ENCODE measurements around the gene SYCE1L. TPM values are rescaled to one million over a fixed set of nuclear protein-coding genes. Genes with fewer than 3 reads are reported as not detected.

SYCE1L gene
- total and polyA plus RNA-seq, 9 of the 15 experiments (the other 6 are each of a cell fraction or from before 2014, with no cell fraction given), result 0.54 to 2.7 (median 1.1) TPM; not detected in 5

DNA sequence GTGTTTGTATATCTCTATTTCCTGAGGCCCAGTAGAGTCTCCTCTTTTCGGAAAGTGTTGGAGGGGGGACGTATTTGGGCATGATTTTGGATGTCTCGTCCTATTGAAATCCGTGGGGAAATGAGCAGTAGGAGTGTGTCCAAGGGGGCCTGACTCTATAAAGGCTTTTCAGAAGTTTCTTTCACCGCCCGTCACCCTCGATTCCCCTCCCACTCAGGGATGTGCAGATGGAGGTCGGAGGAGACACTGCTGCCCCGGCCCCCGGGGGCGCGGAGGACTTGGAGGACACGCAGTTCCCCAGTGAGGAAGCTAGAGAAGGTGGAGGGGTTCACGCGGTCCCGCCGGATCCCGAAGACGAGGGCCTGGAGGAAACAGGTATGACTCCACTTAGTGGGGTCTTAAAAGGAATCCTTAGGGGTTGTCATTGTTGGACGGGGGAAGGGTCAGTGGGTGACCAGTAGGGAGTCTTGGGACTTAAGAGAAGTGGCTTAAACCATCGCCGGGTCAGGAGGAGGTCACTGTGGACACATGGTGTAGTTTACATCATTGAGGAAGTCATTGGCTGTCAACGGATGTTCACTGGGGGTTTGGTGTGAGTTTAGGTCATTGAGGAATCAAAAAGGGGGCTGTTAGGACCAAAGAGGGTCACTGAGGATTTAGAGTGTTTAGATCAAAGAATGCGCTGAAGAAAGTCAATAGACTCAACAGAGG is 7.8 kb upstream of the SYCE1L start (continued):
- TF ChIP-seq ZFPM2 (CRISPR knock-in tag; IDR thresholded peaks at IDR 0.05), result no peak
- TF ChIP-seq ZNF282 (CRISPR knock-in tag; IDR thresholded peaks at IDR 0.05), result no peak
- TF ChIP-seq RAD51 (IDR thresholded peaks at IDR 0.05; ENCODE audit: borderline replicate concordance, low read depth), result no peak
- no peak for TF ChIP-seq MYBL2 (IDR thresholded peaks at IDR 0.05; ENCODE audit: low read depth)
- no peak for TF ChIP-seq MYBL2 (CRISPR knock-in tag; IDR thresholded peaks at IDR 0.05; ENCODE audit: borderline replicate concordance)
- no peak for TF ChIP-seq TCFL5 (CRISPR knock-in tag; conservative IDR thresholded peaks at IDR 0.05)
- TF ChIP-seq, protein P1, sequence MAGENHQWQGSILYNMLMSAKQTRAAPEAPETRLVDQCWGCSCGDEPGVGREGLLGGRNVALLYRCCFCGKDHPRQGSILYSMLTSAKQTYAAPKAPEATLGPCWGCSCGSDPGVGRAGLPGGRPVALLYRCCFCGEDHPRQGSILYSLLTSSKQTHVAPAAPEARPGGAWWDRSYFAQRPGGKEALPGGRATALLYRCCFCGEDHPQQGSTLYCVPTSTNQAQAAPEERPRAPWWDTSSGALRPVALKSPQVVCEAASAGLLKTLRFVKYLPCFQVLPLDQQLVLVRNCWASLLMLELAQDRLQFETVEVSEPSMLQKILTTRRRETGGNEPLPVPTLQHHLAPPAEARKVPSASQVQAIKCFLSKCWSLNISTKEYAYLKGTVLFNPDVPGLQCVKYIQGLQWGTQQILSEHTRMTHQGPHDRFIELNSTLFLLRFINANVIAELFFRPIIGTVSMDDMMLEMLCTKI (IDR thresholded peaks at IDR 0.05; ENCODE audit: partially characterized antibody), result no peak
- TF ChIP-seq ZNF324 (CRISPR knock-in tag; IDR thresholded peaks at IDR 0.05), result no peak
- no peak for TF ChIP-seq HDAC6 (IDR thresholded peaks at IDR 0.05; ENCODE audit: low read depth, low read length)
- TF ChIP-seq NFIX (CRISPR knock-in tag; IDR thresholded peaks at IDR 0.05; ENCODE audit: low read depth), result no peak
- no peak for TF ChIP-seq CHCHD3 (CRISPR knock-in tag; IDR thresholded peaks at IDR 0.05)
- peak in 1 of 2 experiments; percentile 32 for TF ChIP-seq E2F6 (IDR thresholded peaks at IDR 0.05; ENCODE audit: borderline replicate concordance in 1 of 2, extremely low read depth in 1 of 2, insufficient read depth in 1 of 2, insufficient read length in 1 of 2, low read depth in 1 of 2, low read length in 1 of 2, poor library complexity in 1 of 2, severe bottlenecking in 1 of 2)
- TF ChIP-seq SIN3A (IDR thresholded peaks at IDR 0.05; ENCODE audit: borderline replicate concordance in 2 of 2, control insufficient read depth in 1 of 2, low read depth in 2 of 2, low read length in 2 of 2), result no peak; a peak in 1 of 4 replicates
- TF ChIP-seq TAF15 (IDR thresholded peaks at IDR 0.05; ENCODE audit: low read depth, low read length), result no peak
- no peak for TF ChIP-seq ZNF121 (CRISPR knock-in tag; conservative IDR thresholded peaks at IDR 0.05)
- no peak for TF ChIP-seq TSHZ1 (CRISPR knock-in tag; IDR thresholded peaks at IDR 0.05)
- TF ChIP-seq TRIM24 (IDR thresholded peaks at IDR 0.05), result no peak
- no peak for TF ChIP-seq DDX20 (tag; IDR thresholded peaks at IDR 0.05; ENCODE audit: low read depth)
- no peak for TF ChIP-seq CBX3 (IDR thresholded peaks at IDR 0.05; ENCODE audit: borderline replicate concordance in 1 of 2, low read length in 2 of 2)

Data from K562 (cell line).